HepG2 (cell line): ENCODE measurements around the gene SMIM13. TPM values are rescaled to one million over a fixed set of nuclear protein-coding genes. Genes with fewer than 3 reads are reported as not detected.

Source experiments
- FOXK1 ChIP-seq: sonication (generic); formaldehyde crosslinking; IDR thresholded peaks from 2 replicates; pipeline ENCODE4 v1.4.0; 2020; ENCODE audit warnings: low read depth, missing genetic modification reagents, borderline replicate concordance
- FOXM1 ChIP-seq: sonication (generic); formaldehyde crosslinking; IDR thresholded peaks from 2 replicates; pipeline ENCODE4 v1.5.0; 2020; ENCODE audit warnings: missing genetic modification reagents
- HCFC1 ChIP-seq: fragments of 150-350 bp; IDR thresholded peaks from 2 replicates; pipeline ENCODE4 v1.6.1; 2014; ENCODE audit warnings: low read depth, low read length
- HHEX ChIP-seq: IDR thresholded peaks from 2 replicates; pipeline ENCODE4 v1.6.1; 2016; ENCODE audit warnings: control low read depth
- HNF4G ChIP-seq, 2 experiments: sonication (generic) in 1 of 2; formaldehyde crosslinking in 1 of 2; IDR thresholded peaks; 2 replicates each; pipeline versions ENCODE4 v1.4.0 to v1.6.1; 2011 to 2020; ENCODE audit warnings: borderline replicate concordance in 2 of 2, low read depth in 2 of 2, mild to moderate bottlenecking in 2 of 2, low read length in 1 of 2, missing genetic modification reagents in 1 of 2, moderate library complexity in 1 of 2
- POLR2AphosphoS2 ChIP-seq: IDR thresholded peaks from 2 replicates; pipeline ENCODE4 v1.6.1; 2011; ENCODE audit warnings: low read depth, low read length, improper control_type of control experiment
- RARA ChIP-seq: IDR thresholded peaks from 2 replicates; pipeline ENCODE4 v1.6.1; 2016; ENCODE audit warnings: missing genetic modification reagents, missing compliant biosample characterization
- SMARCC2 ChIP-seq: fragments of 450-650 bp; IDR thresholded peaks from 2 replicates; pipeline ENCODE4 v1.6.1; 2017; ENCODE audit warnings: antibody characterized with exemption, mild to moderate bottlenecking
- TERF1 ChIP-seq: sonication (generic); formaldehyde crosslinking; IDR thresholded peaks from 2 replicates; pipeline ENCODE4 v1.8.0; 2022; ENCODE audit warnings: mild to moderate bottlenecking, missing genetic modification reagents, moderate library complexity
- TFE3 ChIP-seq: IDR thresholded peaks from 2 replicates; pipeline ENCODE4 v1.6.1; 2016
- ZFX ChIP-seq: sonication (generic); formaldehyde crosslinking; IDR thresholded peaks from 2 replicates; pipeline ENCODE4 v1.4.0; 2020; ENCODE audit warnings: mild to moderate bottlenecking, low read depth, missing genetic modification reagents, moderate library complexity
- ZNF18 ChIP-seq: sonication (generic); formaldehyde crosslinking; IDR thresholded peaks from 2 replicates; pipeline ENCODE4 v1.8.0; 2022; ENCODE audit warnings: mild to moderate bottlenecking, missing genetic modification reagents; ENCODE audit not compliant: insufficient replicate concordance
- ZNF205 ChIP-seq: IDR thresholded peaks from 2 replicates; pipeline ENCODE4 v1.6.1; 2018; ENCODE audit warnings: missing biosample characterization, missing genetic modification reagents
- ZNF280D ChIP-seq: sonication (generic); formaldehyde crosslinking; IDR thresholded peaks from 2 replicates; pipeline ENCODE4 v1.5.1; 2020; ENCODE audit warnings: mild to moderate bottlenecking, missing genetic modification reagents
- ZNF362 ChIP-seq: sonication (generic); formaldehyde crosslinking; IDR thresholded peaks from 2 replicates; pipeline ENCODE4 v1.4.0; 2020; ENCODE audit warnings: missing genetic modification reagents, mild to moderate bottlenecking, borderline replicate concordance
- ZNF414 ChIP-seq: sonication (generic); formaldehyde crosslinking; IDR thresholded peaks from 2 replicates; pipeline ENCODE4 v1.5.0; 2020; ENCODE audit warnings: missing genetic modification reagents
- ZNF563 ChIP-seq: sonication (generic); formaldehyde crosslinking; IDR thresholded peaks from 2 replicates; pipeline ENCODE4 v1.8.0; 2022; ENCODE audit warnings: mild to moderate bottlenecking, moderate library complexity, missing genetic modification reagents
- ZNF569 ChIP-seq: sonication (generic); formaldehyde crosslinking; IDR thresholded peaks from 2 replicates; pipeline ENCODE4 v1.5.0; 2020; ENCODE audit warnings: mild to moderate bottlenecking, missing genetic modification reagents, moderate library complexity, borderline replicate concordance
- ZNF703 ChIP-seq: sonication (generic); formaldehyde crosslinking; IDR thresholded peaks from 2 replicates; pipeline ENCODE4 v1.5.1; 2020; ENCODE audit warnings: missing genetic modification reagents, mild to moderate bottlenecking, moderate library complexity, borderline replicate concordance
- polyA plus RNA-seq, 8 experiments: library from polyadenylated mRNA; depleted of rRNA in 3 of 8; stranded (reverse) in 7 of 8; unstranded in 1 of 8; fragments of >200 nt; fragmentation: Illumina TruSeq in 4 of 8; extraction: Trizol in 4 of 8; gene quantifications; 2 replicates each; pipeline versions ENCODE4 v1.2.1 to v1.2.3, GENCODE V29; 2011 to 2016; ENCODE audit warnings: low read depth in 4 of 8, missing spikeins in 1 of 8, mixed read lengths in 1 of 8; ENCODE audit not compliant: insufficient read depth in 1 of 8
- total RNA-seq, 5 experiments: library from RNA; depleted of rRNA; stranded (reverse); fragments of >200 nt; fragmentation: Illumina TruSeq; extraction: Trizol; gene quantifications; 2 replicates each; pipeline ENCODE4 v1.2.3, GENCODE V29; 2016; ENCODE audit warnings: low read depth in 1 of 5

Gene SMIM13
- total and polyA plus RNA-seq, 2 of the 13 experiments (the other 11 are each of a cell fraction or from before 2014, with no cell fraction given) = 2.7 to 10.2 TPM

GRCh38 chr6:11067348-11067747 is 26.3 kb upstream of the SMIM13 start (continued):
- no peak for TF ChIP-seq POLR2AphosphoS2
- TF ChIP-seq ZNF414 = no peak
- no peak for TF ChIP-seq SMARCC2
- no peak for TF ChIP-seq ZFX (CRISPR knock-in tag)
- TF ChIP-seq HCFC1 = no peak
- no peak; the same call in 1 of the 2 replicates for TF ChIP-seq TFE3 (CRISPR knock-in tag)
- no peak for TF ChIP-seq HHEX (CRISPR knock-in tag)
- TF ChIP-seq ZNF362 (CRISPR knock-in tag) = no peak
- TF ChIP-seq ZNF569 = no peak
- TF ChIP-seq ZNF563 (CRISPR knock-in tag) = no peak
- TF ChIP-seq ZNF205 (CRISPR knock-in tag) = no peak
- TF ChIP-seq ZNF703 (CRISPR knock-in tag) = no peak
- TF ChIP-seq RARA (CRISPR knock-in tag) = 0 out of 2 replicates have a peak, but pooled peaks have one; percentile 9
- TF ChIP-seq HNF4G (IDR thresholded peaks at IDR 0.05; ENCODE audit: borderline replicate concordance, low read depth, low read length) = peak; percentile 50; the same call in 1 of the 2 replicates
- no peak for TF ChIP-seq HNF4G (CRISPR knock-in tag; IDR thresholded peaks at IDR 0.05; ENCODE audit: borderline replicate concordance, low read depth)
- no peak for TF ChIP-seq FOXM1 (CRISPR knock-in tag)
- peak; percentile 83 for TF ChIP-seq ZNF280D
- TF ChIP-seq TERF1 (CRISPR knock-in tag) = no peak
- TF ChIP-seq ZNF18 = no peak
- no peak for TF ChIP-seq FOXK1 (CRISPR knock-in tag)
